Activated CD4-positive, alpha-beta T cell treated with anti-CD3 and anti-CD28 coated beads for 36 hours (primary cell): ENCODE data around the gene CCDC40. TPM values are rescaled to one million over a fixed set of nuclear protein-coding genes. Genes with fewer than 3 reads are reported as not detected.

ENCODE experiments used
- ATAC-seq: fragments of 200-7000 bp; cut with Tn5 transposase; one replicate; pipeline ENCODE4 v1.10.0; 2021; ENCODE audit warnings: mild to moderate bottlenecking, moderate library complexity
- CTCF ChIA-PET: fragments of 350-600 bp; sonication (Branson Sonifier 250); formaldehyde crosslinking; loops from one replicate; lab custom pipeline; 2021; ENCODE audit warnings: antibody characterized with exemption; lab: Charles Lee
- POLR2A ChIA-PET: fragments of 350-600 bp; sonication (Branson Sonifier 250); formaldehyde crosslinking; loops from one replicate; lab custom pipeline; 2021; ENCODE audit warnings: antibody characterized with exemption, inconsistent platforms; lab: Charles Lee
- DNase-seq: peaks from one replicate; pipeline ENCODE4 v3.0.0-alpha.2; 2020
- H3K27ac Mint-ChIP-seq: one replicate; pipeline ENCODE4 v1.8.0; 2021; ENCODE audit warnings: mixed read lengths
- H3K27me3 Mint-ChIP-seq: one replicate; pipeline ENCODE4 v1.8.0; 2021; ENCODE audit warnings: mixed read lengths
- H3K36me3 Mint-ChIP-seq: one replicate; pipeline ENCODE4 v1.8.0; 2021; ENCODE audit warnings: low read depth, mixed read lengths
- H3K4me1 Mint-ChIP-seq: one replicate; pipeline ENCODE4 v1.8.0; 2021; ENCODE audit warnings: mixed read lengths
- H3K4me3 Mint-ChIP-seq: one replicate; pipeline ENCODE4 v1.8.0; 2021; ENCODE audit warnings: mild to moderate bottlenecking, moderate library complexity, mixed read lengths
- H3K9me3 Mint-ChIP-seq: one replicate; pipeline ENCODE4 v1.8.0; 2021; ENCODE audit warnings: low read depth, mixed read lengths
- intact Hi-C, 2 experiments: fragments of 100-400 bp; cut with DNase I in 1 of 2; cut with micrococcal nuclease in 1 of 2; formaldehyde crosslinking; loops; one replicate each; pipeline versions ENCODE4 v1.14.2 to v1.15.1; 2022 to 2024; cut with DNase I, micrococcal nuclease
- microRNA-seq: library from miRNA; unstranded; fragments of <30 nt; microRNA quantifications from one replicate; pipeline ENCODE4 v1.2.0, GENCODE V29; 2021; ENCODE audit warnings: borderline replicate concordance
- total RNA-seq, 2 experiments: library from RNA; stranded (reverse); gene quantifications; one replicate each; pipeline ENCODE4 v1.2.3, GENCODE V29; 2021

Gene CCDC40
- total RNA-seq, 2 experiments from 2014 or later = 0.56 to 0.57 TPM

DNA sequence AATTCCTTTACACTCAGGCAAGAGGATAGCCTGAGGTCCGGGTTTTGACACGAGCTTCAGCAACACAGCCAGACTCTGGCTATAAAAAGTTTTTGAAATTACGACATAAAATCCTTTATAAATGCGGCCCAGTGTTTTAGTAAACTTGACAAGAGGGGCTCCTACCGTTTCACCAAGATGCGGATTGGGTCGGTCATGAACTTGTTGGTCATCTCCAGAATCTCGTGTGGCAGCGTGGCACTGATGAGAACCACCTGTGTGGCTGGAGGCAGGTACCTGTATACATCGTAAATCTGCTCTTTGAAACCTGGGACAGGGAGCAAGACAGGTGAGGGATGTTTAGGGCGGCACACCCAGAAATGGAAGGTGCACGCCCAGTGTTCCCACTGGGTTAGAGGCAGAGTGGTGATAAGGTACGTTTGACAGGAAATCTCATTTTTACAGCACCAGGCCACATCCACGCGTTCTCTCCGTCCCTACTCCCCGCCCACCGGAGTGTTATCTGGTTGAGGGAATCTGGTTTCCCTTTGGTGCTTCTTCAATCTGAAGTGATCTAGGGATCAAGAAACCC lies 102.5 kb downstream of the CCDC40 start:
- no peaks in the 10 kb centered on the region for H3K9me3 Mint-ChIP-seq
- no peak overlapping the region for H3K27ac Mint-ChIP-seq
- H3K27me3 Mint-ChIP-seq = no peaks in the 10 kb centered on the region
- ChIA-PET CTCF (interaction anchor here (0.7 to 1.1 kb wide), 2 partner anchors 23 to 33 kb away, joined by 3 to 6 read pairs; no protein-coding TSS in a partner anchor), POLR2A (interaction anchor here (0.6 kb wide), 1 partner anchor 27 kb away, joined by 3 read pairs; no protein-coding TSS in a partner anchor)
- peaks cover 4% of the 10 kb centered on the region for H3K4me1 Mint-ChIP-seq
- peaks cover 77% of the 10 kb centered on the region for H3K36me3 Mint-ChIP-seq
- H3K4me3 Mint-ChIP-seq = no peak overlapping the region
- intact Hi-C loops = no loop called here
- DNase-seq (no peak), ATAC-seq (no peak)

DNA sequence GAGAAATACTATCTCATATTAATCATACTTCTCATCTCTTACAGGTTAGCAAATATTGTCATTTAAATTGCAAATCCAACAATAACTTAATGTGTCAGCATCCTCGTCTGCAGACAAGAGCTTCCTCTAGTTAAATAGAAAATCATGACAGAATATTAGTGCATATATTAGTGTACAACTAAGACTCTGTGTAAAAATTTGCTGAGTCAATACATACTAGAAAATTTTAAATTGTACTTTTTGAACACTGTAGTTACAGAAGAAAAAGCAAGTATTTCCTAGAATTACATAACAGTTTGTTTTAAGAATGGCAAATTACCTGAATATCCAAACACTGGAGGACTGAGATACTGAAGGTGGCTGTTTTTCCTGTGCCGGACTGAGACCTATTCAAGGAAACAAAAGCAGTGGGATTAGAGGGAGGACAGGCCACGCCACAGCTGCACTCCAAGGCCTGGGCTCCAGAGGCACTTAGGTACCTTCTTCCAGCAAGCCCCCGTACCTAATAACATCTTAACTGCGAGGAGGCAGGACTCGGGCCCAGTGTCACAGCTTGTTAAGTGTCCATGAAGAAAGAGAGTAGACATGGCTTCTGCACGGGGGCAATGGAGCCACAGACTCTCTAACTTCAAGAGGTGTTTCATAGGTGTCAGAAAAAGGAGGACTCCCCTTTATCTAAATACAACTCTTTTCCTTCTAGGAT lies 105.2 kb downstream of the CCDC40 start:
- DNase-seq (no peak), ATAC-seq (no peak)
- Mint-ChIP-seq H3K4me3 (no peak overlapping the region), H3K9me3 (no peaks in the 10 kb centered on the region), H3K27ac (no peak overlapping the region), H3K36me3 (peaks cover 73% of the 10 kb centered on the region), H3K27me3 (no peaks in the 10 kb centered on the region), H3K4me1 (peaks cover 26% of the 10 kb centered on the region)
- ChIA-PET CTCF (no interaction called here), POLR2A (no interaction called here)
- intact Hi-C loops = no loop called here

DNA sequence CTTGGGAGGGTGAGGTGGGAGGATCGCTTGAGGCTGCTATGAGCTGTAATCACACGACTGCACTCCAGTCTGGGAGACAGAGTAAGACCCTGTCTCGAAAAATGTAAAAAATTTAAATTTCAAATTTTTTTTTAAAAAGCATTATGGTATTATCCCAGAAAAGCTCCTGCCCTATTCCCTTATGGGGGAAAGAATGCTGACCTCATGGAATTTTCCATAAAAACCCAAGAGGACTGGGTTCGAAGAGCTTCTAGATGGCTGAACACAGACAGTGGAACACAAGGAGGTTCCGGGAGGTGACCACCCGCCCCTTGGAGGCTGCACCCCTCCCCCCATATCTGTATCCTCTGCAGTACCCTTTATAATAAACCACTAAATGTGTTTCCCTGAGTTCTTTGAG lies 106.5 kb downstream of the CCDC40 start:
- ChIA-PET POLR2A (interaction anchor here (0.6 to 1.1 kb wide), 2 partner anchors 9 to 24 kb away, joined by 3 read pairs; no protein-coding TSS in a partner anchor), CTCF (interaction anchor here (0.9 kb wide), 1 partner anchor 15 kb away, joined by 3 read pairs; no protein-coding TSS in a partner anchor)
- no peak for ATAC-seq
- intact Hi-C loops = no loop called here
- H3K36me3 Mint-ChIP-seq = peaks cover 62% of the 10 kb centered on the region
- no peaks in the 10 kb centered on the region for H3K9me3 Mint-ChIP-seq
- peaks cover 28% of the 10 kb centered on the region for H3K4me1 Mint-ChIP-seq
- H3K4me3 Mint-ChIP-seq = no peak overlapping the region
- H3K27ac Mint-ChIP-seq = no peak overlapping the region
- H3K27me3 Mint-ChIP-seq = no peaks in the 10 kb centered on the region
- no peak for DNase-seq

DNA sequence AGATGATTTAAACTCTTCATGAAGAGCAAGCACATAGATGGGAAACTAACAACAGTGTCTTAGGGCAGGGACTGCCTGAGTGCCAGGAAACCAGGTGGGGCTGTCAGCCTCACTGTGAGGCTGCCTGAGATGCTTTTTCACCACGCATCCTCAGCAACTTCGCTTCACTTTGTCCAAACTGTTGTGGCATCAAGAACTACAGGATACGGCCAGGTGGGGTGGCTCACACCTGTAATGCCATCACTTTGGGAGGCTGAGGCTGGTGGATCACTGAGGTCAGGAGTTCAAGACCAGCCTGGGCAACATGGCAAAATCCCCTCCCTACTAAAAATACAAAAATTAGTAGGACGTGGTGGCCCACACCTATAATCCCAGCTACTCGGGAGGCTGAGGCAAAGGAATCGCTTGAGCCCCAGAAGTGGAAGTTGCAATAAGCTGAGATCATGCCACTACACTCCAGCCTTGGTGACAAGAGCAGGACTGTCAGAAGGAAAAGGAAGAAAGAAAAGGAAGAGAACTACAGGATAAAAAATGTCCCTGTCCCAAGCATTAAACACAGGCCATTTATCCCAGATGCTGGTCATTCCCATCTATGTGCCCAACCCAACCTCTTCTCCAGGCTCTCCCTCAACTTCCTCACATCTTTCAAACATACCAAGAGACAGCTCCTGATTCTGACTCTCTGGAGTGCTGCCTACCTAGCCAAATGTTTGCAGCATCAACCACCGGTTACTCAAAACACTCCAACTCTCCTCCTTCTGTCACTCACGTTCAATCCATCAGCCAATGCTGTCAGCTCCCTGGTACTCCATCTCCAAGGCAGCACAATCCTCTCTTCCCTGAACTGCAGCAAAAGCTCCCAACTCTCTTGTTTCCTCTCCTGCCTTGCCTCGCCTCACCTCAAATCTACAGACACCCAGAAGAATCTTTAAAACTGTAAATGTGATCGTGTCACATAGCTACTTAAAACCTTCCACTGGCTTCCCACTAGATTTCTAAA lies 108.9 kb downstream of the CCDC40 start:
- peaks cover 35% of the 10 kb centered on the region for H3K4me1 Mint-ChIP-seq
- POLR2A ChIA-PET = interaction anchor here (0.6 to 2.2 kb wide), 5 partner anchors 12 to 434 kb away, joined by 3 to 12 read pairs (median 4); partner anchors contain the start of gene GAA
- DNase-seq (peak; percentile 30), ATAC-seq (no peak)
- H3K27me3 Mint-ChIP-seq = no peaks in the 10 kb centered on the region
- intact Hi-C loops = loop anchor here (2.0 to 5.0 kb wide), 3 partner anchors 43 to 138 kb away; partner anchors contain the start of gene GAA (in 1 of the 2)
- CTCF ChIA-PET = interaction anchor here (0.6 to 2.1 kb wide), 4 partner anchors 44 to 873 kb away, joined by 3 to 7 read pairs (median 4); partner anchors contain the start of gene GAA
- H3K4me3 Mint-ChIP-seq = peak overlapping the region; percentile 77
- peaks cover 42% of the 10 kb centered on the region for H3K36me3 Mint-ChIP-seq
- peak overlapping the region; percentile 59 for H3K27ac Mint-ChIP-seq
- H3K9me3 Mint-ChIP-seq = no peaks in the 10 kb centered on the region

DNA sequence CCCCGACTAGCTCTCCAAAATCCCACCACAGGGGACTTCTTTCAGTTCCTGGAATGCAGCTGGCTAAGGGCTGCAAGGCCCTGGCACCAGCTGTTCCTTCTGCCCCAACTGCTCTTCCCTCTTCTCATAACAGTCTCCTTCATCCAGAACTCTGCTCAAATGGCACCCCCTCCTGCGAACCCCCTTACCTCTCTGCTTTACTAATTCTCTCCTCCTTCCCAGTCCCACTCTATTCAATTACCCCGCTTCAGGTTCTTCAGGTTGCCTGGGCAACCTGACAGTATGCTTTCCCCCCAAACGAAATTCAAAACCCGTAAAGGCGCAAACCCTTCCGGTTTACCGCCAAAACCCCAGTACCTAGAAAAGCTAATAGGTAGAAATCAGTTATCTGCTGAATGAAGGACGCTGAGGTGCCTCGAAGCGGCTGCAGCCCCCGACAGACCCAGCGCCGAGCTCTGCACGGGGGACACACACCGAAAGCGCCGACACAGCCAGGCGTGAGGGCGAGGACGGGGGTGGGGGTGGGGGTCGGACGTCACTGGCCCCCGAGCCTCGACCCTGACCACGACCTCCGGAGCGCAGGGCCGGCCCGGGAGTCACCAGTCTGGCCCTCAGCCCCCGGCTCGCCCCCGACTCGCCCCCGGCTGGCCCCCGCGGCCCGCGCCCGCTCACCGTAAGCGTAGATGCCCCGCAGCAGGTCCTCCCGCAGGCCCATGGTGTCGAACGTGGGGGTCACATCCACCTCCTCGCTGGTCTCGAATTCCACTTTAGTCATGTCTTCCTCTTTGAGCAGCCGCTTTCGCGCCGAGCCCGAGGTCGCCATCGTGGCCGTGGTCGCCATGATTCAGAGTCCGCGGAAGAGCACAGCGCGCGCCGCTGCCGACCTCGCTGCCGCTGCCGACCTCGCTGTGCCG lies 109.9 kb downstream of the CCDC40 start:
- ChIA-PET POLR2A (interaction anchor here (0.6 to 2.2 kb wide), 4 partner anchors 13 to 435 kb away, joined by 3 to 12 read pairs (median 4); partner anchors contain the start of gene GAA), CTCF (interaction anchor here (0.6 to 1.1 kb wide), 3 partner anchors 84 to 872 kb away, joined by 3 to 4 read pairs (median 3); no protein-coding TSS in a partner anchor)
- DNase-seq (peak; percentile 39), ATAC-seq (peak; percentile 1)
- peaks cover 35% of the 10 kb centered on the region for H3K4me1 Mint-ChIP-seq
- peak overlapping the region; percentile 77 for H3K4me3 Mint-ChIP-seq
- no peaks in the 10 kb centered on the region for H3K27me3 Mint-ChIP-seq
- H3K27ac Mint-ChIP-seq = peak overlapping the region; percentile 93
- intact Hi-C loops = loop anchor here (1.0 to 5.0 kb wide), 12 partner anchors 44 to 349 kb away; partner anchors contain the start of genes GAA (in 2 of the 2), CBX8 (in 1 of the 2), CCDC40 (in 1 of the 2) and ENDOV (in 1 of the 2)
- H3K36me3 Mint-ChIP-seq = peaks cover 37% of the 10 kb centered on the region
- no peaks in the 10 kb centered on the region for H3K9me3 Mint-ChIP-seq

DNA sequence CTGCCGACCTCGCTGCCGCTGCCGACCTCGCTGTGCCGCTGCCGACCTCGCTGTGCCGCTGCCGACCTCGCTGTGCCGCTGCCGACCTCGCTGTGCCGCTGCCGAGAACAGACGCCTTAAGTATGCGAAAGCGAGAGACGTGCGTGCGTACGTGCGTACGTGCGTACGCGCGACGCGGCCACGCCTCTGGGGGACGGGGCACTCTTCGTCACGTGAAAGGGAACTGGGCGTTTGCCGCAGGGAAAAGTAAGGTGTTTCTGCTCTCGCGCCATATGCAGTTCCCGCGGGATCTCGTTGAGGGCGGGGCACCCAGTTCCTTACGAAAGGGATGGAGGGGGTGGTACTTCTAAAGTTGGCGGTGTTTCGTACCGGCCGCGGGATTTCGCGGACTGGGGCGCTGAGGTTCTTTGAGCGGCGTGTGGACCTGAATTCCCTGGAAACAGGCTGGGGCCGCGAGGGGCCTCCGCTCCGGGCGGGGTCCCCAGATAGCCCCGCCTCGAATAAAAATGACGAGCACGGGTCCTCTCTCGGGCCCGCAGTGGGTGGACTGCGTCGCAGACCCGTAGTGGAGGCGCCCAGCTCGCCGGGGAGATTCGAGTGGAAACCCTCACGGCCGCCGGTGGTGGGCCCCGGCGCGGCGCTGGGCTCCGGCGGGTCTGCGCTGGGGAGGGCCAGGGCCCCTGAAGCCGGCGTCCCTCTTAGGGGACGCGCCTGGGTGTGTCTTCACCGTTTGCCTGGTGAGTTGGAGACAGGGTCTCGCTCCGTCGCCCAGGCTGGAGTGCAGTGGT lies 110.8 kb downstream of the CCDC40 start, which contains the start of gene EIF4A3:
Gene EIF4A3 (minus strand): TSS at position 94 of the 788 bp plus-strand sequence. CDS start 167 bp downstream, outside the sequence.
- intact Hi-C loops = loop anchor here (1.0 to 5.0 kb wide), 12 partner anchors 45 to 350 kb away; partner anchors contain the start of genes GAA (in 2 of the 2), CBX8 (in 1 of the 2), CCDC40 (in 1 of the 2) and ENDOV (in 1 of the 2)
- H3K4me1 Mint-ChIP-seq = peaks cover 43% of the 10 kb centered on the region
- CTCF ChIA-PET = no interaction called here
- peaks cover 28% of the 10 kb centered on the region for H3K36me3 Mint-ChIP-seq
- POLR2A ChIA-PET = interaction anchor here (2.2 kb wide), 1 partner anchor 14 kb away, joined by 12 read pairs; no protein-coding TSS in a partner anchor
- DNase-seq (peak; percentile 99), ATAC-seq (peak; percentile 91)
- no peaks in the 10 kb centered on the region for H3K27me3 Mint-ChIP-seq
- H3K9me3 Mint-ChIP-seq = no peaks in the 10 kb centered on the region
- H3K27ac Mint-ChIP-seq = peak within 1 kb of the TSS; percentile 93
- H3K4me3 Mint-ChIP-seq = peak within 1 kb of the TSS; percentile 77

Small RNA genes lying within 50 kb of the gene (microRNA-seq; reads per million reads assigned to microRNA genes)
- not detected for gene MIR1268B

Other genes with a start within 250 kb of the CCDC40 start
- 1 to 10 TPM; 4.7 to 6.0 TPM for gene CBX8, start 239.6 kb upstream of the CCDC40 start, total RNA-seq
- 10 to 100 TPM; 14.9 to 18.5 TPM for gene CBX4, start 197.2 kb upstream of the CCDC40 start, total RNA-seq
- 10 to 100 TPM in 1 of 2 experiments, 1 to 10 TPM in 1; 8.3 to 10.4 TPM for gene TBC1D16, start 770 bp upstream of the CCDC40 start, total RNA-seq
- 10 to 100 TPM; 28.4 to 32.8 TPM for gene GAA, start 64.9 kb downstream of the CCDC40 start, total RNA-seq
- gene EIF4A3, start 110.5 kb downstream of the CCDC40 start, total RNA-seq = 100 to 1,000 TPM; 103 to 141 TPM
- not detected for gene CARD14, start 133.4 kb downstream of the CCDC40 start, total RNA-seq
- gene SGSH, start 183.7 kb downstream of the CCDC40 start, total RNA-seq = 10 to 100 TPM; 20.2 to 22.7 TPM
- 1 to 10 TPM; 4.7 to 4.9 TPM for gene SLC26A11, start 183.8 kb downstream of the CCDC40 start, total RNA-seq
- gene RNF213, start 224.2 kb downstream of the CCDC40 start, total RNA-seq = 100 to 1,000 TPM; 334 to 366 TPM